Smooth muscle cell of the brain vasculature (primary cell): ENCODE measurements around the gene HELB.
A peak's percentile ranks its signal among the peaks of the same experiment; 100 is the strongest.

Source experiments
- DNase-seq: peaks from one replicate; pipeline ENCODE4 v3.0.0-alpha.2; 2012; ENCODE audit warnings: low read depth, low spot score

HELB gene

DNA sequence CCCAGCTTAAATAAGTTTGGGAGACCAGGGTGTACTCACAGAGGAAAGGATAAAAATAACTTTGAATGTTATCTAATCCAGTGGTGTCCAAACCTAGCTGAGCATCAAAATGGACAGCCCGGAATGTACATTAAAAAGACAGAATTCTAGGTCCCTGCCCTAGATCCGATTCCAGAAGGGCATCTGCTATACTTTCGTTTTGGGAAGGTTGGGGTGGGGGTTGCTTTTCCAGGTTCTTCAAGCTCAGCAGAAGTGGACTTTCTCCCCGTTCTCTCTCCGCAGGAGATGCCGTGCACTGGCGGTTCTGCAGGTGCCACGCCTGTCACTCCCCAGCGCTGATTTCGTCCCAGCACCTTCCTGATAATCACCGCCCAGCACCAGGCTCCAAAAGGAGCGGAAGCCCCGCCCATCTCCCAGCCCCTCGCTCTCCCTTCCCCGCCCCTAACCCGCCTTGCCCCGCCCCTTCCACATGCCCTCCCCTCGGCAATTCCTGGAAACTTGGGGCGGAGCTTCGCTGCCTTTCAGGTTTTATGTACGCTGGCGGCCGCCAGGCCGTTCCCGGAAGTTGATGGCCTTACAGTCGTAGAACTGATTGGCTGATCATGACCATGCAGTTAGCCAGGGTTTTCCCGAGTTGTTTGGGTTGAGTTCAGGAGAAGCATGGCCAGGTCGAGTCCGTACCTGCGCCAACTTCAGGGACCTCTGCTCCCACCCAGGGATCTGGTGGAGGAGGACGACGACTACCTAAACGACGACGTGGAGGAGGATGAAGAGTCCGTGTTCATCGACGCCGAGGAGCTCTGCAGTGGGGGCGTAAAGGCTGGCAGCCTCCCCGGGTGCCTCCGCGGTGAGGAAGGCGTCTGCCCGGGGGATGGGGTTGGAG lies at the start of gene HELB:
Gene HELB, plus strand, starts transcription at position 550 of the 883 bp plus-strand sequence. Its CDS starts 111 bp downstream, at position 661.
- DNase-seq = peak; percentile 80

DNA sequence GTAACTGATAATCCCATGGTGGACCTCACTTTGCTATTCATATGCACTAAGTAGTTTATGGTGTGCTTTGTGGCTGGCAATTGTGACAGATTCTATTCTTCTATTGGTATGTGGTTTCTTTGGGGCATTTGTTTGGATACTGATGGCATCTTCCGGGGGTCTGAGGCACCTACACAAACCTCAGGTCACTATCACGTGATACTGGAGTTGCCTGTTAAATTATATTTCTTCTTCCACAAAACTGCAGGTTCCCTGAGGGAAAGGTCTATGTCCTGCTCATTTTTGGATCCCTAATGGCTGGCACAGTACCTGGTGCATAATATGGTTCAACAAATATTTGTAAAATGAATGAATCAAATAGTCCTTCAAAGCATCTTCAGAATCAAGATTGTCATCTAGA lies 49.5 kb upstream of the HELB start:
- DNase-seq = no peak

DNA sequence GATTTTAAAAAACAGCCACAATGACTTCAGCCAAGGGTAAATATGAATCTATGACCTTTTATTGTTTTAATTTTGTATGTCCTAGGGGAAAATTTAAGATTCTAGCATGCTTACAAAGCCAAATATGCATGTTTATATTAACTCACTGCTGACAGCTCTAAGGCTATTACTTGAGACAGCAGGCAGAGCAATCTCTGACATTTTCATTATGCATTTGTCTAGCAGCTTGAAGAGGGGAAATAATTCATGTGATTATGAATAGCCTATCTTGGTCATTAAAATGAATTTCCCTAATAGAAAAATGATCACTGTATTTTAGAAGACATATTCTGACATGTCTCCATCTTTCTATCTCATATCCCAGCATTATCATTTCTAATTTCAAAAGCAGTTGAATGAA lies 46.6 kb upstream of the HELB start:
- no peak for DNase-seq

DNA sequence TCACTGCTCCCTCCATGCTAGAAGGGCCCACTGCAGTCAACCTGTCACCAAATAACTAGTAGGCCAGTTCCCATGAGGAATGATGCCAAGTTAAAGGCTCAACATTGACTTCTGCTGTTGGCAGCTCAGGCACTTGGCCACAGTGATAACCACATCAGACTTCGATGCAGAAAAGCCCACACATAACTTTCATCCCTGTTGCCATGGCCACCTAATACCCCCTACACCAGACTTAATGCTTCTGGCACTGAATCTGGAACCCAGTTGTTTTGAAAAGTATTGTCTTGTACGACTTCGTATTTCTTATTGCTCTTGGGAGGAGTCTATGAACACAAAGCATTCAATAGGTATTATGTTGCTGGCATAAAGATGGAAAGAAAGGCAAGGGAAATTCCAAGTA lies 44.3 kb upstream of the HELB start:
- DNase-seq = no peak

DNA sequence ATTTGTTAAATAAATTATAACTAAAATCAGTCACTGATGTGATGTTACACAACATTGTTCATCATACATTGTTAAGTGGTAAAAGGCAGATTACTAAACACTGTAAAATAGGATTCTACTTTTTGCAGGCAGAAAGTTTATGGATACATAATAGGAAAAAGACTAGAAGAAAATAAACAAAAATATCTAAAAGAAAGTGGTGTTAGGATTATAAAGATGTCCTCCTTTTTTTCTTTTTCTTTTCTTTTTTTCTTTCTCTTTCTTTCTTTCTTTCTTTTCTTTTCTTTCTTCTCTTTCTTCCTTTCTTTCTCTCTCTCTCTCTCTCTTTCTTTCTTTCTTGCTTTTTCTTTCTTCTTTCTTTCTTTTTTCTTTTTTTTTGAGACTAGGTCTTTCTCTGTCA lies 39.6 kb upstream of the HELB start:
- no peak for DNase-seq

DNA sequence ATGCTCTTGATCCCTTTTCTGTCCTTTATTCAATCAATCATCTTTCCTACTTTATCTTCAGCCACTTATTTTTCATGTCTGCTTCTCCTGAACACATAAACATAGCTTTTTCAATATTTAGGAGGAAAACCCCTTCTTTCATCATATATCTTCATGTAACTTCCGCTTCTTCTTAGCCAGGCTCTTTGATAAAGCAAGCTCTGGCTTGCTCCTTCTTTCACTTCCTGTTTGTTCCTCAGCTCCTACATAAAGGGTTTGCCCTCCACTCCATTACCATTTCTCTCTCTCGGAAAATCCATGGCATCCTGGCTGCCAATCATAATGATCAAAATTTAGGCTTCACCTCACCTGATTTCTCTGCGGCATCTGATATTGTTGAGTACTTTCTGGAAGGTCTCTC lies 33.7 kb upstream of the HELB start:
- no peak for DNase-seq

DNA sequence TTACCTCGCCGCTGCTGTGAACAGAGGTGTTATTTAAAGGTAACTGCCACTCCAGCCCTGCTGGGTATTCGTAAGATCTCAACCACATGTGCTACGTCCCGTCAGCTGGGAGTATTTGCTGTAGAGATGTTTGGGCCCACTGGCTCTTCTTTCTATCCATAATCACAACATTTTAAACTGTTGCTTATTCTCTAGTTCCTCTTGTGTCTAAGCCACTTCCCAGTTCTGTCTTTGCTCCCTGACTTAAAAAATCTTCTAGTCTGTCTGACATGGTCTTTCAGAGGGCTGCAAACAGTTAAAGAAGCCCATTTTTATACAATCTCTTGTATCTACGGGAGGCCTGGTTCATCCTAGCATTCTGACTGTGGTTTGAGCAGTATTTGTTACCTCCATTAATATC lies 33.2 kb upstream of the HELB start:
- DNase-seq = no peak

DNA sequence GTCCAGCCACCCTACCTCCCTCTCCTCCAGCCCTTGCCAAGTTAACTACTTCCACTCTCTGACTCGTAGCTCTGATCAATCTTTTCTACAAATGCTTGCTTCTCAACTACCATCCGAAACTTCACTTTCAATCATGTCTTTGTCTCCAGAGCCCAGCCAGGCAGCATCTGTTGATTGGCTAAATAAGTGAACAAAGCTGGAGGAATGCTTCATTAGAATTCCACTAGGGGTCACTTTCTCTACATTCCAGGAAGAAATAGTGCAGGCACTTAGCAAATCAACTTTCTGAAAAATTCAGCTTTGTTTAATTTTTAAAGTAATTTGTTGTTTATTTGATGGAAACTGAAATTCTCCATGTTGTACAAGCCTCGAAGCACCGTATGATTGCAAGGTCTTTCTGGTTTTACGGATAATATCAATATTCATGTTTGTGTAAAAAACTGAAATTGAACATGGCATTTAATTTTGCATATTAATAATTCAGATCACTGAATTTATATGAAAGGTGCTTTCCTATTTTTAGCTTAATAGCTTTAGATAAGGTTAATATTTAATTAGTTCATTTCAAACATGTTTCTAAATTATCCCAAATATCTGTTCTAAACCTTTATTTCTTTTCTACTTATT lies 32.4 kb upstream of the HELB start:
- peak; percentile 4 for DNase-seq

DNA sequence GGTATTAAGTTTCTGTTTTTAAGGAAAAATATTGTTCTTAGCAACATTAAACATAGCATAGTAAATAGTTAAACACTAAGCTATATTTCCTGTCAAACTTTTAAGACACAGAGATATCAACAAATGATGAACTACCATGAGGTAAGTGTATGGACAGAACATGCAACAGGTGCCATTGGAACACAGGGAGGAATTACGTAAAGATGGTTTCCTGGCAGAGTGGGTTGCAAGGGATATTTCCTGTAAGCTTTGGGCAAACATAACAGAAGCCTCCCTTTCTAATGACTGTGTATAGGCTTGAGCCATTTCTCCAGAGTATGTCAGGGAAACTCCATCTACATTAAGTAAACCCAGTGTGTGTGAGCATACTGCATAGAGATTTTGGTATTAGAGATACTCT lies 31.7 kb upstream of the HELB start:
- no peak for DNase-seq

DNA sequence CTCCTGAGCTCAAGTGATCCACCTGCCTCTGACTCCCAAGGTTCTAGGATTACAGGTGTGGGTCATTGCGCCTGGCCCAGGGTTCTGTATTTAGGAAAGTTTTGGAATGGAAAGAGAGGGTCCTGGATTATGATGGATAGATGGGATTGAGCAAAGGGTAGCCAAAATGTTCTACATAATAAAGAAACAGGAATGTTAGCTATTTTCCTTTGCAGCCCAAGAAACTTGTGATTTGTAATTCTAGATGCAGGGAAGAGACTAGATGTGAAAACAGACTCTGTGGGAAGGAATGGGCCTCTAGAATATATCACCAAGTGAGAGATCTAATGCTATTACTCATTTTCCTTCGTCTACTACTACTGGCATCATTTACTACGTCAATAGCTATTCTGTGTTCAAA lies 29.6 kb upstream of the HELB start:
- no peak for DNase-seq

DNA sequence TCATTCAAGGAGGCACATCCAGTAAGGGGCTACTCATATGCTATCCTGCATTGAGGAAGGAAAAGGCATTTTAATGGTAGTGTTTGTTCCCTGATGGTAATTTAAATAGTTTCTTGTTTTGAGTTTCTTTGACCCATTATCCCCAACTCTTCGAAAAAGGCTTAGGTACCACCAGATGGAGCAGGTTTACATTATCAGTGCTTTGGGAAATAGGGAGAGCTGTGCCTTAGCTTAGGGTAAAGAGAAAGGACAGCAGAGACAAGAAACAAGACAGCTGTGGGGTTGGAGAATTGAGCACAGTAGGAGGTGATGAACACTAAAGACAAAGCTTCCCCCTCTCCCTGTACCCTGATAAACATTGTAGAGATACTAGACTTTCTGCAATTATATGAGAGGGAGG lies 29.1 kb upstream of the HELB start:
- DNase-seq = no peak

DNA sequence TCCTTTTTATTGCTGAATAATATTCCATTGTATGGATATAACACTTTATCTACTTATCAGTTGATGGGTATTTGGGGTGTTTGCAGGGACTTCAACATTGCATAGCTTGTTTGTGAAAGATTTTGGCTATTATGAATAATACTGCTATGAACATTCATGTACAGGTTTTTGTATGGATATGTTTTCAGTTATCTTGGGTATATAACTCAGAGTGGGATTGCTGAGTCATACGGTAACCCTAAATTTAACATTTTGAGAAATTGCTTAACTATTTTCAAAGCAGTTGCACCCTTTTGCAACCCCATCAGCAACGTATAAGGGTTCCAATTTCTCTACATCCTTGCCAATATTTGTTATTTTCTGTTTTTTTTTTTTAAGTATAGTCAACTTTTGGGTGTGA lies 27.3 kb upstream of the HELB start:
- no peak for DNase-seq

DNA sequence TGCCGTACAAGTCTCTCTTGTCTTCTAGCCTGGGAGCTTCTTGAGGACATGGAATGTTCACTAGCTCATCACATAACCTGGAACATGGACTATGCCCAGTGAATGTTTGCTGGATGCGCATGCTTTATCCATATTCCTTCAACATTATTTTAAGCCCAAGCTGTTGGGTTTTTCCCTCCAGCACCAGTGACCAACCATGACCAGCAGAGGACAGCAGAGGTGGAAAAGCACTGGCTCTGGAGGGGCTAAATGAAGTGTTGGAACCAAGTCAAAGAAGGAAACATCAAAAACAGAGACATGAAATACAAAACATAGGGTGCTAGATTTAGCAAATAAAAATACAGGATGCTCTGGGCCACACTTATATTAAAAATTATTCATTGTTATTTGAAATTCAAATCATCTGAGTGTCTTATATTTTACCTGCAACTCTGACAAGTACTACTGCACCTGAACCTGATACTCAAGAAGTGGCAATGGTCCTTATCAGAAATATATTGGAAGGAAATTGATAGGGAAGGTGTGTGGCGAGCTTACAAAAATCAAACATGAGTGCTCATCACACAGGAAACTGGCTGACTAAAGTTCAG lies 23.1 kb upstream of the HELB start:
- DNase-seq = peak; percentile 2

DNA sequence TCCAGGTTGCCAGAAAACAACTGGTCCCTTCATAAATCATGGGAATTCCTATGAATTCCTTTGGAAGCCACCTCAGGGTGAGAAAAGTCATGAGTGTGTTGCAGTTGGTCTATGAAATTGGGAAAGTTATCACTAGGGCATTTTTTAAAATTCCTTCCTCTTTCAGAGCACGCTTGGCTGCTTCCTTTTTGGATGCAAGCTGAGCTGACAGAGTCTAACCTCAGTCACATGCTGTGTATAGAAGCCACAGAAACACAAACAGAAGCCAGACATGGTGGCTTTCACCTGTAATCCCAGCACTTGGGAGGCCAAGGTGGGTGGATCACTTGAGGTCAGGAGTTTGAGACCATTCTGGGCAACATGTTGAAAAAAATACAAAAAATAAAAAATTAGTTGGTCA lies 21.7 kb upstream of the HELB start:
- no peak for DNase-seq

DNA sequence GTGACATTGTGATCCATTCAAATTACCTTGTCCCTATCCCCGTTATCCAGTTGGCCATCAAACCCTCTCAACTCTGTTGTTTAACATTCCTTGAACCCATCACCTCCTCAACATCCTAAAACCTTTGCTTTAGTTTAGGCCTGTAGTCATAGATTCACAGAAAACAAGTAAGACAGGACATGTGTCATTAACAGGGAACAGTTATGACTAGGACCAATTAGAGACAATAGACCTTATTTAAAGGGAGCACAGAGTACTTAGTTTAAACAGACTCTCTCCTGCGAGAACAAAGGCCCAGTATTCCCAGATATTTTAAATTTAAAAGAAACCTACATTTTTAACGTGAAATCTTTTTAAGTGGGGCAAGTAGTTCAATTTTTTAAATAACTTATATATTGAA lies 20.0 kb upstream of the HELB start:
- DNase-seq = no peak

DNA sequence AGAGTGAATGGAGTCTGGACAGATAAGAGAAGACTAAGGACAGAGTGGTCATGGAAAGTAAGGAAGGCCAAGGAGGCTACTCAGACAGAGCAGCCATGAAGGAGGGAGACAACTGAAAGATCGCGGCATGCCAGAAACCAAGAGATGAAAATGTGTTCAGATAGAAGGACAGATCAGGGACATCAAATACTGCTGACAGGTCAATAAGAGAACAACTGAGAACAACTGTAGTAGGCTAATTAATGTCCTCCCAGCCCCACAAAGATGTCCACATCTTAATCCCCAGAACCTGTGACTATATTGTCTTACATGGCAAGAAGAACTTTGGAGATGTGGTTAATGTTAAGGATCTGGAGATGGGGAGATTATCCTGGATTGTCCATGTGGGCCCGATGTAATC lies 15.0 kb upstream of the HELB start:
- no peak for DNase-seq

DNA sequence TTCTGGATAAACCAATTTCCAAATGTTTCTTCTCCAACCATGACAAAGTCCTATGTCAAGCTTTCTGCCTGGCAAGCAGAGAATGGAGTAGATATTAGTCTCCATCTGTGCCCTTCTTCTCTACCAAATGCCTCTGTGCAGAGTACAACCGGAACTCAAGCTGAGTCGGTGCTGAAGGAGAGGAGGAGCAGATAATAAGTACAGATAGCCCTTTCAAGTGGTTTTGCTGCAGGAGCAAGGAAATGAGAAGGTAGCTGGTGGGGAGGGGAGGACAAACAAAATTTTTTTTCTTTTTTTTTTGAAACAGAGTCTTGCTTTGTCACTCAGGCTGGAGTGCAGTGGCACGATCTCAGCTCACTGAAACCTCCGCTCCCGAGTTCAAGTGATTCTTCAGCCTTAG lies 14.2 kb upstream of the HELB start:
- DNase-seq = no peak

DNA sequence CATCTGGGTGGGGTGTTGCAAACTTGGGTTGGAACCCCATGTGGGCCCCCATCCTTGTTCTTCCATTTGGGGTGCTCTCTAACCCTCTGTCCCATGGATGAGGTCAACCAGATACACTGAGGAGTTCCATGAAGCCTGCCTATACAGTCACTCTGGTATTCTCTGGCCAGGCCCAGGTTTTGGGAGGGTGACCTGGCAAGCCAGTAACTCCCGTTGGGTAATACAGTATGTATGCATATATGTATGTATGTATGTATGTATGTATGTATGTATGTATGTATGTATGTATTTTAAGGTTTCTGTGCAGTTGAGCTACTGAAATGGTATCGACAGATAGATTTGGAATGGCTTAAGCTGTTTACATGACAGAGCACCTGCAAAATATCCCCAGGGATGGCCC lies 12.8 kb upstream of the HELB start:
- no peak for DNase-seq

DNA sequence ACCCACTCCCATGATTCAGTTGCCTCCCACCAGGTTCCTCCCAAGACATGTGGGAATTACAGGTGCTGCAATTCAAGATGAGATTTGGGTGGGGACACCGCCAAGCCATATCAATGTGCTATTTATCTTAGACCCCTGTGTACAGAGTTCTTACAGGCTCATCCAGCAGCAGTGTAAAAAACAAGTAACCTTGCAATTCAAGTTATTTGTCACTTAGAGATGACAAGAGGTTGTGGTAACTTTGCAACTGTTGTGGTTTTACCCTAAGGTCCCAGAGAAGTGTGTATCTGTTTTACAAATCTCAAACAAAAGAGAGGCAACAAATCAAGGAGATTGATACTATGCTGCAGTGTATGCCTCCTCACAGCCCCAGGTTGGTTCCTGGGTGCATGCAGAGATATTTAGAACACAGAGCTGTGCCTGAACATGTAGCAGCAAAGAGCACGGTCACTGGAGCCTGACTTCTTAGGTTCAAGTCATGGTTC lies 11.5 kb upstream of the HELB start:
- DNase-seq = no peak

DNA sequence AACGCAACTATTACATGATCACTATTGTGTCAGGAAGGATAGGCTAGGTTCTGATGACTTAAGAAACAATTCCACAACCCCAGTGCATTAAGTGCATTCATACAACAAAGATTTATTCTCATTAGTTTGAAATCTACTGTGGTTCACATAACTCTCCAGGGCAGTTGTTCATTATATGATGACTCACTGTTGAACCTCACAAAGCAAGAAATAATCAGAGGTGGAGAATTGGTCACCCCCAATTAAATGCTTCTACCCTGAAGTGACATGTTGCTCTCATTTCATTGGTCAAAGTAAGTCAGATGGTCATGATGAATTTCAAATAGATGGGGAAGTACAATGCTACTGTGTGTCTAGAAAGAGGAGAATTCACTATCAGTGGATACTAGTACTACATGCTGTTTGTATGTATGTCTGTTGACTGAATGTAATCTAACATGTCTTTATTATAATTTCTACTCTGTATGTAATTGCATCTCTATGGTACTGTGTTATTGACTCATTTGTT lies 6.1 kb upstream of the HELB start:
- no peak for DNase-seq

DNA sequence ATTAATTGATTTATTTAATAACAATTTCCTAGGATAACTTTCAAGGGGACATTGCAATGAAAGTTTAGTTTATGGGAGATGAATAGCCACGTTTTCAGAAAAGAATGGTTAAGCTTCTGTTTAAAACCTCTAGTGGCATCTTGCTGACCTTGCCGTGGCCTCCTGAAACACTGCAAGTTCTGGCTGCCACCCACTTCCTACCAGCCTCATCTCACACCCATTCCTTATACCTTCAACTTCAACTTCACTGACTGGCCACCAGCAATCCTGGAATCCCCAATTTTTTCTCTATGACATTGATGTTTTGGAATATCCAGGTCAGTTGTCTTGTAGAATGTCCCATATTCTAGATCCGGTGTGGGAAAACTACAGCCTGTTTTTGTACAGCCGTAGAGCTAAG lies 5.2 kb upstream of the HELB start:
- DNase-seq = no peak

DNA sequence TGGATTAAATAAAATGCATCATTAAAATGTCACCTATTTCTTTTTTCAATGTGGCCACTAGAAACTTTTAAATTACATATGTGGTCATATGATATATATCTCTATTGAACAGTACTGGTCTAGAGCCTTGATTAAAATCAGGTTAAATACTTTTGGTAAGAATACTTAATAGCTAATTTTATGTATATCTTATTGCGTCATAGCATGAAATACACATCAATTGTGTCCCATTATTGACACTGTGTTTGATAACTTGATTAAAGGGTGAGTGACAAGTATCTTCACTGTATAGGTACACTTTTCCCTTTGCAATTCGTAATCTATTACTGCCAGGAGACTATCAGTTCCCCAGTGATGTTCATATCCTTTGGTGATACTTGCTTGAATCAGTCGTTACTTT lies 4.4 kb upstream of the HELB start:
- no peak for DNase-seq

DNA sequence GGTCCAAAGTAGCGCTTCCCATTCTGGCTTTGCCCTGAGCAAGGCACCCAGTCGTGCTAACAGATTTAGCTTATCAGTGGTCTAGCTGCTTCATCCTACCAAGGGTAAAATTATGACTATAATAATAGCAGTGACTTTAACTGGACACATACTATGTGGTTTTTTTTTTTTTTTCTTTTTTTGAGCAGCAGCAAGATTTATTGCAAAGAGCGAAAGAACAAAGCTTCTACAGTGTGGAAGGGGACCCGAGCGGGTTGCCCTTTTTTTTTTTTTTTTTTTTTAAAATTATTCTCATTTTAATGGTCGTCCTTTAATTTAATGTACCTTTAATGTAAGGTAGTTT lies 505 bp downstream of the HELB start:
- DNase-seq = no peak
